GM12892 (cell line): Measurements from ENCODE around the gene PLRG1.

ENCODE experiments used
- DNase-seq: peaks from one replicate; pipeline ENCODE4 v3.0.0; 2011; ENCODE audit not compliant: insufficient read length
- FAIRE-seq: peaks from 2 replicates; lab custom pipeline; 2011; peaks lifted over from hg19 to GRCh38; lab: Jason Lieb, UNC
- POLR2A ChIP-seq: IDR thresholded peaks from 2 replicates; pipeline ENCODE4 v1.6.1; 2011; ENCODE audit warnings: low read depth, low read length, control low read depth
- POLR2AphosphoS5 ChIP-seq: IDR thresholded peaks from 2 replicates; pipeline ENCODE4 v1.6.1; 2011; ENCODE audit warnings: low read depth, low read length, control low read depth
- TAF1 ChIP-seq: IDR thresholded peaks from 2 replicates; pipeline ENCODE4 v1.6.1; 2011; ENCODE audit warnings: low read depth, mild to moderate bottlenecking, control low read depth, low read length, borderline replicate concordance

PLRG1 gene

DNA sequence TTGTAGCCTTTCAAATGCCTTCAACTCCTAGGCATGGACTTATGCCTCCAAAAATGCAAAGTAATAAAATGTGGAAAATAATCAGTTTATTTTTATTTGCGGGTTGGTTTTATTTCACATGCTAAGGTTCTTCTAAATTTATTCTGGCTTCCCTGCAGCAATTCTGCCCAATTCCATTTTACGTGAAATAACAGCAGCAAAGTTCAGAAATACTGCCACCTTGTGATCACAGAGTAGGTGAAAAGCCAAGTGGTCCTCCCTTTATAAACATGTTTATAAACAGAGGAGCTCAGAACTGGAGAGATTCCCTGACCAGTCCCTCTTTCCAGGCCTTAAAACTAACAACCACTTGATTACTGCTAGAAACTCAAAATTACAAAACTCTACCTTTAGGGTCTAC is 43.9 kb downstream of the PLRG1 start:
- DNase-seq (no peak), FAIRE-seq (no peak)
- TF ChIP-seq TAF1 (no peak), POLR2A (no peak), POLR2AphosphoS5 (no peak)

DNA sequence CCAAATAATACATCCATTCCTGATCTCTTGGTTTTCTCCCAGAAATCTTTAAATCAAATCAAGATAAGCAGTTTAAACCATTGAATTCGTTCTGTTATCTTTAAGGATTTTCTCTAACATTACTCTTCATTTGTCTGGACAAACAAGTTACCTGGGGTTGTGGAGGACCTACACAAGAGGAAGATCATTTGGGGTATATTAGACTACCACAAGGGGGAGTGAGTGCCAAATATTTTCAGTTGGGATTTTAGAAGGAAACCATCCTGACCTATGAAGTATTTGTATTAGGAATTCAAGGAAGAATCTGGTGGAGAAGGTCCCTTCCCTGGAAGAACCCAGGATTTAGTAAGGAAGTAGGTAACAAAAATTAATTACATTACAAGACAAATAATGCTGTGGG is 46.6 kb downstream of the PLRG1 start:
- DNase-seq (no peak), FAIRE-seq (peak; percentile 80)
- TF ChIP-seq POLR2AphosphoS5, result no peak
- TF ChIP-seq POLR2A, result no peak
- no peak for TF ChIP-seq TAF1

DNA sequence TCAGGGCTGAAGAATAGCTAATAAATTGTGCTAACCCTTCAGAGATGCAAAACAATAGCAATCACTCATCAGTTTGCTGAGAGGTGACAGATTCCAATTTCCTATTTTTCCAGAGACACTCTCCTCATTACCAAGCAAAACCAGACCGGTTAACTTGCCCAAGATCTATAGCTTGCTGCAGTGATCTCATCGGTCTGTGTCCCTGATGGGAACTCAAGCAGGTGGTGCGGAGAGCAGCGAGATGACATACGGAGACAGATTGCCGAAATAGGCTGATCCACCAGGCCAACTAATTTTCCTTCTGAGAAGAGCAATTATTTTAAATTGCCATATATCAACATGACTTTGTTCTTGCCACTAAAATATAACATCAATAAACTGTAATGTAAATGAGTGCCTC is 48.1 kb downstream of the PLRG1 start:
- FAIRE-seq (no peak), DNase-seq (no peak)

DNA sequence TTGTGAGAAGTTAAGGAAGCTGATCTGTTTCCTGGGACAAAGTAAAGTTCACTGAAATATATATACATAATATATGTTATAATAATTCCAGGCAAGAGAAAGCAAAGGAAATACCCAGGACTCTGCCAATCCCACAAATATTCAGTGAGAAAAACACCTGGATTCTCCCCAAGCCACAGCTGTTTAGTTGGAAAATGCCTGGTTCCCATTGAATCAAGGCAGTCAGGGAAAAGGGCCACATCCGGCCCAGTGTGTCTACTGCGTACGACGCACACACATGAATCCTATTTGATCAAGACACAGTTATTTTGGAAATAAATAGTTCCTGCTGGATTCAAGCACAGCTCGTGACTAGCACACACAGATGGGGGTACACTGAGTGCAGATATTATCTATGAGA is 52.3 kb downstream of the PLRG1 start:
- TF ChIP-seq TAF1 (no peak), POLR2AphosphoS5 (no peak), POLR2A (no peak)
- DNase-seq, result no peak
- FAIRE-seq, result no peak

More for the DNA sequence above, 48.1 kb downstream of the PLRG1 start:
- TF ChIP-seq TAF1 (no peak), POLR2AphosphoS5 (no peak), POLR2A (no peak)

DNA sequence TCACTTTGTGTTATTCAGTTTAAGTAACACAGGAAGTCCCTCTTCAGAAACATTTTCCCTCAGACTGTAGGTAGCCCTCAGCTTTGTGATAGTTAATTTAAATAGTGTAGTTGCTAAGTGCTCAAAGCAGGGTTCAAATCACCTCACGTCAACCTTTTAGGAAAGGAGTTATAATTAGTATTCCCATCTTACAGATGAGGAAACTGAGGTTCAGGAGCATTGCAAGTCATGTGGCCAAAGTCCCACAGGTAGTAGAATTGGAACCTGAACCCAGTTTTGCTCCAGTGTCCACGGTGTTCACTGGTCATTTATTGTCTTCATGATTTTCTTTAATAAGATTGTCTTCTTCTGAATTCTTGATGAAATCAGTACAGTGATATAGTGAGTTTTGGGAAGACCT is 54.3 kb downstream of the PLRG1 start:
- FAIRE-seq (no peak), DNase-seq (no peak)
- TF ChIP-seq POLR2A, result no peak

DNA sequence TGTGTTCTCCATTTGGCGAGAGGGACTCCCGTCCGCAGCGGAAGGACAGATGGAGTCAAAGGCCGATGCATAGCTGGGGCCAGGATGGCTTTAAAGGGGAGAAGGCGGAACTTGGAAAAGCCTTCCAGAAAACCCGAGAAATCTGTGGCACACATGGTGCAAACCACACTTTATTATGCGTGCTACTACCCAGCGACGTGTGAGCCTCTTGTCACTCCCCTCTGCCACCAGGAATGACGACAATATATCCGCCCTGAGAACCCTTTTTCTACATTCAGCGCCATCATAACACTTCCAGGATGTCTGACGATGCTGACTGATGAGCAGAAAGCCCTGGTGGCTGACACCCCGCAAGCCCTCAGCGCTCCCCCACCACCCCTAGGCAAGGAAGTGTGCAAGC is 57.9 kb downstream of the PLRG1 start:
- TF ChIP-seq POLR2AphosphoS5, result no peak
- DNase-seq, result no peak
- FAIRE-seq, result no peak

DNA sequence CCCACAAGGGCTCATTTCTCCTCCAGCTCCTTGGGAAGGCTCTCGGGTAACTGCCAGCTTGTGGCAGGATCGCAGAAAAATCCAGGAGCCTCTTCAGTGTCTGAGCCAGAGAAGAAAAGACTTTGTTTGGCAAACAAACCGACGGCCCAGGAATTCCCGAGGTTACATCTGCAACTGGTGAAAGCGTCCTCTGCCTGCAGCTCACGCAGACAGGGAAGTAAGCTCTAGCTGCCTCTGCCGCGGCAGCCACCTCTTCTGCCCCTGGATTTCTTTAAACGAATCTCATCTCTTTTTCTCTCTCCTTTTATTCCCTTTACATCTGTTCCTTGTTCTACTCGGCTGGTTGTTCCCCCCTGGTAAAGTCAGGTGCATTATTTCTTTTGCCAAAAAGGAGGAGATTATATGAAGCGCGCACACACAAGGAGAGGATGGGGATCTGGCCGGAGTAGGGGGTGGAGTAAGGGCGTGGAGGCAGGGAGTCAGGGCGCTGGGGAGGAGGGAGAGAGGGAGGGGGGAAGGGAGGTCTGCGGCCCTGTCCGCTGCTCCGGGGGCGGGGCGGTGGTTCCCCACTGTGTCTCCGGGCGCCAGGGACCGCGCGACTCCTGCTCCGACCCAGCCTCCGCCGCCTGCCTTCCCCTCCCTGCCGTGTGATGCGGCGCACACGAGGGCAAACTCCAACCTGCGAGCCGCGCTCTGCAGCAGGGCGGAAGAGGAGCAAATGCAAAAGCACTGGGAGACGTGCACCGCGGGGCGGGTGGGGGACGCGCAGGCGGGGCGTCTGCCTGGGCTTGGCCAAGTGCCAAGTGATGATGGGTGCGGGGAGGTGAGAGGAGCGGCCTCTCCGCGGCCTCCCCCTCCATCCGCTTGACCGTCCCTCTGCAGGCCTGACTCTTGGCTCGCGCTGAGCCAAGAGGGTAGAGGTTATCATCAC is 58.6 kb downstream of the PLRG1 start, which contains the start of gene DCHS2:
Gene DCHS2 (minus strand): TSS at position 459 of the 931 bp plus-strand sequence. CDS start 444 bp downstream, at position 15.
- TF ChIP-seq TAF1 (no peak), POLR2A (no peak), POLR2AphosphoS5 (no peak)
- FAIRE-seq, result no peak
- DNase-seq, result peak; percentile 19

DNA sequence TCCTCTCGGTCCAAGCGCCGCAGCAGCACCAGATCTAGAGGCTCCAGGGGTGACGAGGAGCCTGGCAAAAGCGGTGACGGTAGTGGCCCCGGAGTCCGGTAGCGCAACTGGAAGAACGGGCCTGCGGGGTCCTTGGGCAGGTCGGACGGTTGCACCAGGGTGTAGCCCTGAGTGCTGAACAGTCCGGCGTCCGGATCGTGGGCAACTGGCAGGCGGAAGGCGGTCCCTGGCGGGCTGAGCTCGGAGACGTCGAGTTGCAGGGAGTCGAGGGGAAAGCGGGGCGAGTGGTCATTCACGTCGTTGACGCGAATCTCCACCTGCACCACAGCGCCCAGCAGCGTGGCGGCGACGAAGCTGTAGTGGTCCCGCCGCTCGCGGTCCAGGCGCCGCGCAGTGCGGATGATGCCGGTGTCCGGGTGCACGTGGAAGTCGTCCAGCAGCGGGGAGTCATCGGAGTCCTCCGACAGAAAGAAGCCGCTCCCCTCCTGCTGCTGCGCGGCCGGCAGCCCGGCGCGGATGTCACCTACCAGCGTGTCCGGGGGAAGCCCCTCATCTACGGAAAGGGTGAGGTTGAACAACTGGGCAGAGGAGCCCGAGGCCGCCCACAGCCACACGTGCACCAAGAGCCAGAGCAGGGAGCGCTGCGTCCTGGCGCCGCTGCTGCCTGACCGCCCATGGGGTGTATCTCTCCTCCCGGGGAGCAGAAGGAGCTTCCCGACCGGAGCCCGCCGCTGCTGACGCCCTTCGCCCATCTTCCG is 59.4 kb downstream of the PLRG1 start:
- TF ChIP-seq TAF1 (no peak), POLR2A (no peak), POLR2AphosphoS5 (no peak)
- DNase-seq, result peak; percentile 33
- FAIRE-seq, result no peak

DNA sequence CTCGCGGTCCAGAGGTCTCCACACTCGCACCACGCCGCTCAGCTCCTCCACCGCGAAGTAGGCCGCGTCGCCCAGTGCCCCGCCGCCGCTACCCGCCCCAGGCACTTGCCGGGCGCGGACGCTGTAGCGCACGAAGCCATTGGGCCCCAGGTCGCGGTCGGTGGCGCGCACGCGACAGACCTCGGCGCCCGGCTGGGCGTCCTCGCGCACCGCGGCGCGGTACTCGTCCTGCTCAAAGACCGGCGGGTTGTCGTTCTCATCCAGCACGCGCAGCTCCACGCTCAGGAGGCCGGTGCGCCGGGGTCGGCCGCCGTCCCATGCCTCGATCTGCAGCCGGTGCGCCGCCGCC is 60.0 kb downstream of the PLRG1 start:
- TF ChIP-seq TAF1, result no peak
- no peak for TF ChIP-seq POLR2AphosphoS5
- TF ChIP-seq POLR2A, result no peak
- FAIRE-seq (no peak), DNase-seq (peak; percentile 5)

DNA sequence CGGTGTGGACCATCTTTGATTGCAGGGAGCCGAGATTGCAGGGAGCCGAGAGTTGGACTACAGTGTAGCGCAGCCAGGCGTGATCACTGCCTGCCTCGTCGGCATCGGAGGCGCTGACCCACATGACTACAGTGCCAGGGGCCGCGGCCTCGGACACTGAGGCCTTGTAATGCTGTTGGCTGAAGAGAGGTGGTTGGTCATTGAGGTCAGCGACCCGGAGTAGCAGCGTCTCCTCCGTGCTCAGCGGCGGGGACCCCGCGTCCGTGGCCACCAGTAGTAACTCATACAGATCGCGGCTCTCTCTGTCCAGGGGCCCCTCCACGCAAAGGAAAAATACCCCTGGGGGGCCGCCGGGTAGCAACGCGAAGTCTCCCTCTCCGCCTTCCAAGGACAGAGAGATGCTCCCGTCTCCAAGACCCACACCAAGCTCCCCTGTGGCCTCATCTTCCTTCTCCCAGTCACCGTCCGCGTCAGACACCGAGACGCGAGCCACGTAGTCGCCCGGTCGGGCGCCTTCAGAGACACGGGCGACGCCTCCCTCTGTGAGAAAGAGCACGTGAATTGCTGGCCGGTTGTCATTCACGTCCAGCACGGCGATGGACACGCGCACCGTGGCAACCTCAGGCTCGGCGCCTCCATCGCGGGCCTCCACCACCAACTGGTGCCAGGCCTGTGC is 60.5 kb downstream of the PLRG1 start:
- DNase-seq, result peak; percentile 6
- no peak for FAIRE-seq
- TF ChIP-seq TAF1 (no peak), POLR2AphosphoS5 (no peak), POLR2A (no peak)

DNA sequence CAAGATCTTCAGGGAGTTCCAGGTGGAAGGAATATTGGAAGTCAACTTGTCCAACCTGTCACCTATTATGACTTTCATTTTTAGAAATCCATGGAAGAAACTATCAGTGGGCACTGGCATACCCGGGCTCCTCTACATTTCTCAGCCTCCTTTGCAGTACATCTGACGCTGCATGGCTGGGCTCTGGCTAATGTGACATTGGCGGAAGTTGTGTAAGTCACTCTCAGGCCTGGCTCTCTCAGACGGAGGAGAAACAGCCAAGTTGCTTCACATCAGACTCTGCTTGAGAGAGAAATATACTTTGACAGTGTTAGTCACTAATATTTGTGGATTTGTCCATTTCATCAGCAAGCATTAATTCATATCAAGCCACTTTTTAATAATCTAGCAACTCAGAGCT is 63.1 kb downstream of the PLRG1 start:
- no peak for DNase-seq
- TF ChIP-seq POLR2AphosphoS5, result no peak
- TF ChIP-seq POLR2A, result no peak
- no peak for TF ChIP-seq TAF1
- FAIRE-seq, result no peak

DNA sequence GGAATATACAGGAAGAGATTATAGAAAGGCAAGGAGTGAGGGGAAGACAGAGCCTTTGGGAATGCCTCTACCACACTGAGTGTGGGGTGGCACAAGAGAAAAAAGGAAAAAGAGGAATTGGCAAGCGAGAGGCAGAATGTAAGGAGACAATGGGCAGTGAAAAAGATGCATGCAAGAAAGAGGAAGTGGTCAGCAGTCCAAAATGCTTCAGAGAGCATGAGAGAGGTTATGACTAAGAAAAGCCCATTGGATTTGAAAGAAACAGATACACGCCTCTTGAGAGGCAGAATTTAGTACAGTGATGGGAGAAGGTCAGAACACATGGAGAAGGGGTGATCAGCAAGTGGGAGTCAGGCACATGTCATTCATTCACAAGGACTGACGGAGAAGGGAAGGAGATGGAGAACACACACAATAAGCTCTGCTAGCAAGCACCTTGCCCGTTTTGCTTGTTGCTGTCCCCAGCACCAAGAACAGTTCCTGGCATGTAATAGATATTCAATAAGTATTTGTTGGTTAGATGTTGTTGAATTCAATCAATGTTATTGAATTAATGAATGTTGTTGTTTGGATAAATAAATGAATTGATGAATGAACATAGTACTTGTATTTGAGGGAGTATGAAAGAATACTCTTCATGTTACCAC is 65.0 kb downstream of the PLRG1 start:
- peak; percentile 73 for FAIRE-seq
- no peak for DNase-seq
- TF ChIP-seq POLR2AphosphoS5, result no peak
- no peak for TF ChIP-seq TAF1
- no peak for TF ChIP-seq POLR2A
